Endothelial cell (in vitro differentiated cells): ENCODE results near the gene BRINP1. TPM values are rescaled to one million over a fixed set of nuclear protein-coding genes. Genes with fewer than 3 reads are reported as not detected.

Experiments used
- DNase-seq: peaks from one replicate; pipeline ENCODE4 v3.0.0; 2021; ENCODE audit warnings: low spot score
- H3K27ac Mint-ChIP-seq: one replicate; pipeline ENCODE4 v1.8.0; 2021; ENCODE audit warnings: mixed read lengths, inconsistent platforms; ENCODE audit not compliant: unreplicated experiment
- H3K27me3 Mint-ChIP-seq: one replicate; pipeline ENCODE4 v1.8.0; 2021; ENCODE audit warnings: mild to moderate bottlenecking, moderate library complexity, mixed read lengths, inconsistent platforms; ENCODE audit not compliant: unreplicated experiment
- H3K36me3 Mint-ChIP-seq: one replicate; pipeline ENCODE4 v1.8.0; 2021; ENCODE audit warnings: mild to moderate bottlenecking, low read depth, mixed read lengths, inconsistent platforms; ENCODE audit not compliant: unreplicated experiment
- H3K4me1 Mint-ChIP-seq: one replicate; pipeline ENCODE4 v1.8.0; 2021; ENCODE audit warnings: mild to moderate bottlenecking, mixed read lengths, inconsistent platforms; ENCODE audit not compliant: unreplicated experiment
- H3K4me3 Mint-ChIP-seq: one replicate; pipeline ENCODE4 v1.8.0; 2021; ENCODE audit warnings: mild to moderate bottlenecking, mixed read lengths, inconsistent platforms; ENCODE audit not compliant: unreplicated experiment
- H3K9me3 Mint-ChIP-seq: one replicate; pipeline ENCODE4 v1.8.0; 2021; ENCODE audit warnings: mixed read lengths, inconsistent platforms; ENCODE audit not compliant: unreplicated experiment
- total RNA-seq: library from RNA; stranded (reverse); fragmentation: NEBNext Ultra II Directional; extraction: Animal tissue kit (Norgen Biotek cat#: 25700); gene quantifications from one replicate; pipeline ENCODE4 v1.2.1, GENCODE V29; 2021; ENCODE audit not compliant: unreplicated experiment
- TF ChIP-seq, protein P1 (sequence below): fragments of 200-600 bp; sonication (generic); IDR thresholded peaks from one replicate; pipeline ENCODE4 v1.5.0; 2021; ENCODE audit warnings: antibody characterized with exemption; ENCODE audit not compliant: unreplicated experiment

Gene BRINP1
- total RNA-seq, 1 donor from 2014 or later = 1.9 TPM

GRCh38 chr9:119159386-119159785, 209.8 kb downstream of the BRINP1 start:
- TF ChIP-seq, protein P1, sequence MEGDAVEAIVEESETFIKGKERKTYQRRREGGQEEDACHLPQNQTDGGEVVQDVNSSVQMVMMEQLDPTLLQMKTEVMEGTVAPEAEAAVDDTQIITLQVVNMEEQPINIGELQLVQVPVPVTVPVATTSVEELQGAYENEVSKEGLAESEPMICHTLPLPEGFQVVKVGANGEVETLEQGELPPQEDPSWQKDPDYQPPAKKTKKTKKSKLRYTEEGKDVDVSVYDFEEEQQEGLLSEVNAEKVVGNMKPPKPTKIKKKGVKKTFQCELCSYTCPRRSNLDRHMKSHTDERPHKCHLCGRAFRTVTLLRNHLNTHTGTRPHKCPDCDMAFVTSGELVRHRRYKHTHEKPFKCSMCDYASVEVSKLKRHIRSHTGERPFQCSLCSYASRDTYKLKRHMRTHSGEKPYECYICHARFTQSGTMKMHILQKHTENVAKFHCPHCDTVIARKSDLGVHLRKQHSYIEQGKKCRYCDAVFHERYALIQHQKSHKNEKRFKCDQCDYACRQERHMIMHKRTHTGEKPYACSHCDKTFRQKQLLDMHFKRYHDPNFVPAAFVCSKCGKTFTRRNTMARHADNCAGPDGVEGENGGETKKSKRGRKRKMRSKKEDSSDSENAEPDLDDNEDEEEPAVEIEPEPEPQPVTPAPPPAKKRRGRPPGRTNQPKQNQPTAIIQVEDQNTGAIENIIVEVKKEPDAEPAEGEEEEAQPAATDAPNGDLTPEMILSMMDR = no peak
- no peak for DNase-seq
- no peaks in the 10 kb centered on the region for H3K4me1 Mint-ChIP-seq
- H3K27me3 Mint-ChIP-seq = no peaks in the 10 kb centered on the region
- no peak overlapping the region for H3K4me3 Mint-ChIP-seq
- H3K9me3 Mint-ChIP-seq = no peaks in the 10 kb centered on the region
- no peaks in the 10 kb centered on the region for H3K36me3 Mint-ChIP-seq
- H3K27ac Mint-ChIP-seq = no peak overlapping the region

- no peaks in the 10 kb centered on the region for H3K9me3 Mint-ChIP-seq
- no peaks in the 10 kb centered on the region for H3K4me1 Mint-ChIP-seq
- TF ChIP-seq, protein P1 = no peak
- H3K27me3 Mint-ChIP-seq = no peaks in the 10 kb centered on the region
- no peaks in the 10 kb centered on the region for H3K36me3 Mint-ChIP-seq
- H3K4me3 Mint-ChIP-seq = no peak overlapping the region
- H3K27ac Mint-ChIP-seq = no peak overlapping the region
- no peak for DNase-seq
Measured at GRCh38 chr9:119157196-119157595, 212.0 kb downstream of the BRINP1 start.

DNA sequence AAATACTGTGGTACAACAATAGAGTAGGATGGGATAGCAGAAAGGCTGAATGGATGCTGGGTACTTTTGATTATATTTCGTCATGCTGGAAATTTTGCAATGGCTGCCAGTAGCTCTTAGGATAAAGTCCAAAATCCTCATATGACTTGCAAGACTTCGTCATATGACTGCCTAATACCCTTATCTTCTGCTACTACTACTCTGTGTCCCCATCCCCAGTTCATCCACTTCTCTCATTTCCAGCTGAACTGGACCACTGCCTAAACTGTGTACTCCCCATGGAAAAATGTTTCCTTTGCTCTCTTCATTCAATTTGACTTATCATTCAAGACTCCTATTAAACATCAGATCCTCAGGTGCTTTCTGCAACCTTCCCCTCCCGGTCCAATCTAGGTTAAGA, 212.9 kb downstream of the BRINP1 start:
- Mint-ChIP-seq H3K4me1 (no peaks in the 10 kb centered on the region), H3K36me3 (no peaks in the 10 kb centered on the region), H3K4me3 (no peak overlapping the region), H3K9me3 (no peaks in the 10 kb centered on the region), H3K27ac (no peak overlapping the region), H3K27me3 (no peaks in the 10 kb centered on the region)
- no peak for DNase-seq
- TF ChIP-seq, protein P1 = no peak

- no peaks in the 10 kb centered on the region for H3K9me3 Mint-ChIP-seq
- TF ChIP-seq, protein P1 = no peak
- H3K36me3 Mint-ChIP-seq = no peaks in the 10 kb centered on the region
- H3K4me1 Mint-ChIP-seq = no peaks in the 10 kb centered on the region
- H3K4me3 Mint-ChIP-seq = no peak overlapping the region
- H3K27ac Mint-ChIP-seq = no peak overlapping the region
- H3K27me3 Mint-ChIP-seq = no peaks in the 10 kb centered on the region
- DNase-seq = no peak
Measured at GRCh38 chr9:119154527-119154926, 214.7 kb downstream of the BRINP1 start.

DNA sequence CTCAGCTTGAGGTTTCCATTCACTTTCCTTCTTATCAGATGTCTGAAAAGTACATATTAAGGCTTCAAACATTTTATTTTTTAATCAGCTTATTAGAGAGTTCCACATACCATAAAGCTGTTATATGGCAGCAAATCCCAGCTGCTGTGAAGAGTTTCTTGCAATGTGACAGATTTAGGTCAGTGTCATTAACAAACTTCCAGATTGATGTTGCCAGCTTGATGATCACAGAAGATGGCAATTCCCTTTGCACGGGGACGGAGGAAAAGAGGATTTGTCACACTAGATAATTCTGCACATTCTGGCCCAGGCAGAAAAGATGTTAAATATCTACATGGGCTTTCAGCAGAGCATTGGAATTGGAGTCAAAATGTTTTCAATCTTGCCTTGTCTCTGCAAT, 215.8 kb downstream of the BRINP1 start:
- H3K27me3 Mint-ChIP-seq = no peaks in the 10 kb centered on the region
- H3K9me3 Mint-ChIP-seq = no peaks in the 10 kb centered on the region
- no peak for DNase-seq
- H3K36me3 Mint-ChIP-seq = no peaks in the 10 kb centered on the region
- no peak overlapping the region for H3K27ac Mint-ChIP-seq
- TF ChIP-seq, protein P1 = no peak
- H3K4me3 Mint-ChIP-seq = no peak overlapping the region
- no peaks in the 10 kb centered on the region for H3K4me1 Mint-ChIP-seq
